ENCODE results near the gene BCL6.
"Not testable (repeated sequence)": the region's sequence is repeated elsewhere in the genome, so short reads cannot be mapped to it uniquely, and the experiment has no call there.

The BCL6 gene

DNA sequence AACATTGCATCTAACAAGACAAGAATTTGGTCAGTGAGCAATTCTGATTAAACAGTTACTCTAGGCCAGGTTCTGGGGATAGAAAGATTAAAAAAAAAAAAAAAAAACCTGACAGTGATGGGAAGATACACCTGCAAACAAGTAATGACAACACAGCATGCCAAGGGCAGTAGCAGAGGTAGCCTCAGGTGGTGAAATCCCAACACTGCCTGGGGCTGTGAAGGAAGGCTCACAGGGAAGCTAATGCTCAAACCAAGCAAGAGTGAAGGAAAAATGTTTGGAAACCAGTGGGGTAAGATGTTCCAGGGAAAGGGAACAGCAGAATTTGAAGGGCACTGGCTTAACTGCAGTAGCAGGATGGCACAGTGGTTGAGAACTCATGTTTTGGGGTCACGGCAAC is 51.8 kb downstream of the BCL6 start:
- peaks cover 55% of the 10 kb centered on the region for H3K27me3 Mint-ChIP-seq
- H3K4me3 Mint-ChIP-seq: no peak overlapping the region
- no peaks in the 10 kb centered on the region for H3K36me3 Mint-ChIP-seq (ENCODE audit: low read depth)
- H3K27ac Mint-ChIP-seq: no peak overlapping the region
- H3K4me1 Mint-ChIP-seq (ENCODE audit: low read depth): no peaks in the 10 kb centered on the region
- no peaks in the 10 kb centered on the region for H3K9me3 Mint-ChIP-seq

DNA sequence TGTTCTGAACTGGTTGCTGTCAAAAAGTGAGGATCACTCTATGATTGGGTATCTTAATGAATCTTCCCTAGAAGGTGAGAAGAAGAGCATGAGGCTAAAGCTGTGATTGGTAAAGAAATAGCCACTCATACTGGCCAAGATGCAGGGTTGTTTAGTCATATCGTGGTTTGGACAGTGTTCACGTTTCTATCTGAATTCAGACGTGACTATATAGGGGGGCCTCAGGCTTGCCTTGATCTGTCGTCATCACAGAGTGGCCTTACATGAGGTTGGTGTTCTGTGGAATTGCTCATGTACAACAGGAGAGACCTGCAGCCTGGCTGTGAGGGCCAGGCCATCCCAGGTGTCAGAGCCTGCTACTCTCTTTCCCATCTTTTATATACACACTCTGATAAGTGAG is 55.3 kb downstream of the BCL6 start:
- Mint-ChIP-seq H3K4me1 (ENCODE audit: low read depth) (no peaks in the 10 kb centered on the region), H3K27ac (no peak overlapping the region), H3K27me3 (peaks cover 67% of the 10 kb centered on the region), H3K9me3 (peaks cover 5% of the 10 kb centered on the region), H3K4me3 (no peak overlapping the region), H3K36me3 (ENCODE audit: low read depth) (no peaks in the 10 kb centered on the region)

DNA sequence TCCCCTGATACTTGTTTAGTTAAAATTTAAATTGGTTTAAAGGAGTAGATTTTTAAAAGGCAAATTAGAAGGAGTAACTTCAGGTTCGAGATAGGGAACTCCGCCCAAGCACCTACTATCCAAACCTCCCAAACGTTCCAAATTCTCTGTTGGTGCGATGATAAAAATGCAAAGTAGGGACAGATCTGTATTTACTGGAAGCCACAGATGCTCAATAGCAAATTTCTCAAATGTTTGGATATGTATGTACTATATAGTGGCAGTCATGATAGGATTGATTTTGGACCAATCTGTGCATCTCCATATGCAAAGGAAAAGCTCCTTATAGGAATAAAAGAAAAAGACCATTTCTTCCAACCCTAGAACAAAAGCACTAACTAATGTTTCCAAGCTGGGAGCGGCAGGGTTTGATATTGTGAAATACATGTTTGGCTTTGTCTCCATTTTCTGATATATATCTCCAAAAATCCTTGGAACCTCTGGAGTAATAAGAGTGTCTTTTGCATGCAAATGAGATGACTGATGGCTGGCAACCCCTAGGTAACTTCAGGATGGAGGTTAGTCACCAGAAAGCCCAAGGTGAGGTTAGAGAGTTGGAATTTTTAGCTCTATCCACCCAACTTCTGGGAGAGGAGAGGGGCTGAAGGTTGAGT is 58.5 kb downstream of the BCL6 start:
- Mint-ChIP-seq H3K4me3 (no peak overlapping the region), H3K36me3 (ENCODE audit: low read depth) (no peaks in the 10 kb centered on the region), H3K4me1 (ENCODE audit: low read depth) (peaks cover 7% of the 10 kb centered on the region), H3K27me3 (peaks cover 75% of the 10 kb centered on the region), H3K9me3 (peaks cover 5% of the 10 kb centered on the region), H3K27ac (no peak overlapping the region)

DNA sequence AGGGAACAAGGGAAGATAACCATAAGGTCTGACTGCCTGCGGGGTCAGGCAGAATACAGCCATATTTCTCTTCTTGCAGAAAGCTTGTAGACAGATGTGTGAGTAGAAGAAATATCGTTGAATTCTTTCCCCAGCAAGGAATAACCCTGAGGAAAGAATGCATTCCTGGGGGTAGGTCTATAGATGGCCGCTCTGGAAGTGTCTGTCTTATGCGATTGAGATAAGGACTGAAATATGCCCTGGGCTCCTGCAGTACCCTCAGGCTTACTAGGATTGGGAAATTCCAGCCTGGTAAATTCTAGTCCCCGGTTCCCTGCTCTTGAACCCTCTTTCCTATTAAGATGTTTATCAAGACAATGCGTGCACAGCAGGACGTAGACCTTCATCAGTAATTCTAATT is 59.3 kb downstream of the BCL6 start:
- Mint-ChIP-seq H3K9me3 (peaks cover 5% of the 10 kb centered on the region), H3K27me3 (peaks cover 69% of the 10 kb centered on the region), H3K36me3 (ENCODE audit: low read depth) (no peaks in the 10 kb centered on the region), H3K27ac (no peak overlapping the region), H3K4me1 (ENCODE audit: low read depth) (peaks cover 7% of the 10 kb centered on the region), H3K4me3 (no peak overlapping the region)

- H3K36me3 Mint-ChIP-seq (ENCODE audit: low read depth): no peaks in the 10 kb centered on the region
- peaks cover 70% of the 10 kb centered on the region for H3K27me3 Mint-ChIP-seq
- peaks cover 5% of the 10 kb centered on the region for H3K9me3 Mint-ChIP-seq
- no peak overlapping the region for H3K4me3 Mint-ChIP-seq
- H3K4me1 Mint-ChIP-seq (ENCODE audit: low read depth): peaks cover 7% of the 10 kb centered on the region
- peak overlapping the region; percentile 69 for H3K27ac Mint-ChIP-seq
These were observed 60.4 kb downstream of the BCL6 start for GRCh38 chr3:187684880-187685279.

DNA sequence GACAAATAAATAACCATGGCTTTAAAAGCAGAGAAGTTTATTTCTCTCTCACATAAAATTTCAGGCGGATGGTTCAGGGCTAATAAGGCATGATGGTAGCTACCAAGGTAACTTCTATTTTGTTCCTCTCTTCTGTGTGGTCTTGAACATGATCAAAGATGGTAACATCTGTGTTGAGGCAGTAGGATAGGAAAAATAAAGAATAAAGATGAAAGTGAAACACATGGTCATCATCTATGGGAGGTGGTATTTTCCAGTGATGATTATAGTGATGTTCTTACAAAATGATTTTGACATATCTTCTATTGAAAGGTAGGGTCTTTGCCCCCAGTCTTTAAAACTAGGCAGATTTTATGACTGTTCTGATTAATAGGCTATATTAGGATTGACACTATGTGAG is 60.8 kb downstream of the BCL6 start:
- Mint-ChIP-seq H3K4me1 (ENCODE audit: low read depth) (peaks cover 7% of the 10 kb centered on the region), H3K27me3 (peaks cover 69% of the 10 kb centered on the region), H3K4me3 (no peak overlapping the region), H3K36me3 (ENCODE audit: low read depth) (no peaks in the 10 kb centered on the region), H3K9me3 (peaks cover 5% of the 10 kb centered on the region), H3K27ac (peak overlapping the region; percentile 69)

DNA sequence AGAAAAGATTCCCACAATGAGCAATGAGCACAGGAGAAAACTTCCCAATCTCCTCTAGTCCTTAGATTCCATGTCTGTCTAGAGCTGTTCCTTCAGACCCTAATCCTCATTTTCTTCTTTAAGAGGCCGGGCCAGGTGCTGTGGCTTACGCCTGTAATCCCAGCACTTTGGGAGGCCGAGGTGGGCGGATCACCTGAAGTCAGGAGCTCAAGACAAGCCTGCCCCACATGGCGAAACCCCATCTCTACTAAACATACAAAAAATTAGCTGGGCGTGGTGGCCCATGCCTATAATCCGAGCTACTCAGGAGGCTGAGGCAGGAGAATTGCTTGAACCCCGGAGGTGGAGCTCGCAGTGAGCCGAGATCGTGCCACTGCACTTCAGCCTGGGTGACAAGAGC is 63.5 kb downstream of the BCL6 start:
- not testable (repeated sequence) for H3K27ac Mint-ChIP-seq; H3K9me3 Mint-ChIP-seq; H3K4me1 Mint-ChIP-seq (ENCODE audit: low read depth); H3K4me3 Mint-ChIP-seq; H3K36me3 Mint-ChIP-seq (ENCODE audit: low read depth)
- H3K27me3 Mint-ChIP-seq: peaks cover 68% of the 10 kb centered on the region

DNA sequence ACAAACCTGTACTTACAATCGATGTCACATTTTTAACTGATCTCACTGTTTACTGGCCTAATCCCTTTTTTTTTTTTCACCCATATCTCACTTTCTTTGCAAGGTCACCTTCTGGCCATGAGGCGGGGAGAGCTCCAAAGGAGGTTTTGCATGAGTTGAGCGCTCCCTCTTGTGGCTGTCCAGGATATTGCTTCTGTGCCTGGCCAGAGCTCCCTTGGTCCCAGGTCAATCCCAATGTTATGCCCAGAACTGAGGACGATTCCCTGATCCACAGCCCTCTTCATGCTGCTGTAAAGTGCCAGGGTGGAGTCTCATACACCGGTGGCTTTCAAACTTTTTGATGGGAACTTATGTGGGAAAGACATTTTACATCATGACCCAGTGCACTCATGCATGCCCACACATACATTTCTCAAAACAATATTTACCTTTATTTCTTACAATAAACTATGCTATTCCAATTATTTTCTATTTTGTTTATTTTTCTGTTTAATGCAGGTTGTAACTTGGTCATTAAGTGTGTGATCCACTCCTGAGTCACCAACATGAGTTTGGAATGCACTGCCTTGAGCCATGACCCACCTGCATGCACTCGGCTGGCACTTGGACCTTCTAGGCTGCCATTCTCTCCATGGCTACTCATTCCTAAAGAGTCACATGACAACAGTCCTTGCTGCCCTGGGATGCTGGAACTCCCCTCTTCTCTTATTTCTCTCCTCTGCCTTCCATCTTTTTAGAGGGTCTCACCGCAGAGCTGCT is 65.5 kb downstream of the BCL6 start:
- H3K9me3 Mint-ChIP-seq: no peaks in the 10 kb centered on the region
- peaks cover 6% of the 10 kb centered on the region for H3K4me1 Mint-ChIP-seq (ENCODE audit: low read depth)
- no peak overlapping the region for H3K27ac Mint-ChIP-seq
- no peak overlapping the region for H3K4me3 Mint-ChIP-seq
- peaks cover 66% of the 10 kb centered on the region for H3K27me3 Mint-ChIP-seq
- H3K36me3 Mint-ChIP-seq (ENCODE audit: low read depth): no peaks in the 10 kb centered on the region

DNA sequence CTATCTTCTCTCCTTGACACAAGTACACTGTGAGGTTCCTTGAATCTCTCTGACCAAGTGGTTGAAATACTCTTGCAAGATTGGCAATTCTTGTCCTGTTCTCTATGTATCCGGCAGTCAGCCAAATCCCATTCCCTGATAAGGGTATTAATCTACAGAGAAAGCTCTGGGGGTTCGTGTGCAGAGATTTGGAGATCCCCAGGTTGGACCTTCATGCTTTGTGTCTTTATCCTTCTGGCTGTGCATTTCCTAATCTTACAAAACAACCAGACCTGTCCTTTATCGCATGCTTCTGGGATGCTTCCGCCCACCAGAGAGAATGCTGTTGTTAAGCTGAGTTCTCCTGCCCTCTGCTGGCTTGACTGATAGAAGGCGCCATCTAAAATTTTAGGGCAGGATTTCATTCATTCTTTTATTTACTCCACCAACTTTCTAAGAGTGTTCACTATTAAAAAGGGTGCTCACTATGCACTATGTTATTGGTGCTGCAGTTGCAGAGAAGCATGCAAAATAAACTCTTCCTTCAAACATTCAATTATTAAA is 66.5 kb downstream of the BCL6 start:
- no peak overlapping the region for H3K27ac Mint-ChIP-seq
- H3K9me3 Mint-ChIP-seq: no peaks in the 10 kb centered on the region
- no peaks in the 10 kb centered on the region for H3K4me1 Mint-ChIP-seq (ENCODE audit: low read depth)
- no peaks in the 10 kb centered on the region for H3K36me3 Mint-ChIP-seq (ENCODE audit: low read depth)
- peaks cover 67% of the 10 kb centered on the region for H3K27me3 Mint-ChIP-seq
- no peak overlapping the region for H3K4me3 Mint-ChIP-seq

DNA sequence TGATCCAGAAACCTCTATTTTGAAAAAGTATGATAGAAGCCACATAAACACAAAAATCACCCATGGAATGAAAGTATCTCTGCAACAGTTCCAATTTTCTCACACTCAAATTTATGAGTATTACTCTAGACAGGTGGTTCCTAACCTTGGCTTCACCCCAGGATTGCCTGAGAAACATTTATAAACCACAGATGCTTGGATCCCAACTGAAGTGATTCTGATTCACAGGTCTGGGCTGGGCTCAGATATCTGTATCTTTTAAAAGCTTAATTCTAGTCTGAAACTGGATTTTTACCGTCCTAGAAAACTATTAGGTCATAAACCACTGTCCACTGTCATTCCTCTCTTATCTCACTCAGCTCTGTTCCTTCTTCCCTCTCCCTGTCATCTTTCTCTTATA is 67.7 kb downstream of the BCL6 start:
- H3K4me3 Mint-ChIP-seq: no peak overlapping the region
- H3K36me3 Mint-ChIP-seq (ENCODE audit: low read depth): no peaks in the 10 kb centered on the region
- H3K27me3 Mint-ChIP-seq: peaks cover 60% of the 10 kb centered on the region

GRCh38 chr3:187673012-187673411 is 72.3 kb downstream of the BCL6 start:
- peaks cover 75% of the 10 kb centered on the region for H3K27me3 Mint-ChIP-seq
- no peaks in the 10 kb centered on the region for H3K9me3 Mint-ChIP-seq
- no peaks in the 10 kb centered on the region for H3K36me3 Mint-ChIP-seq (ENCODE audit: low read depth)
- H3K4me1 Mint-ChIP-seq (ENCODE audit: low read depth): no peaks in the 10 kb centered on the region
- H3K27ac Mint-ChIP-seq: no peak overlapping the region
- H3K4me3 Mint-ChIP-seq: no peak overlapping the region

More for the DNA sequence above, 67.7 kb downstream of the BCL6 start:
- H3K27ac Mint-ChIP-seq: no peak overlapping the region
- H3K9me3 Mint-ChIP-seq: no peaks in the 10 kb centered on the region
- no peaks in the 10 kb centered on the region for H3K4me1 Mint-ChIP-seq (ENCODE audit: low read depth)
